ENCODE measurements around the gene LCNL1. TPM values are rescaled to one million over a fixed set of nuclear protein-coding genes. Genes with fewer than 3 reads are reported as not detected.

Gene LCNL1
- total RNA-seq, 1 experiment from 2014 or later, result not detected

DNA sequence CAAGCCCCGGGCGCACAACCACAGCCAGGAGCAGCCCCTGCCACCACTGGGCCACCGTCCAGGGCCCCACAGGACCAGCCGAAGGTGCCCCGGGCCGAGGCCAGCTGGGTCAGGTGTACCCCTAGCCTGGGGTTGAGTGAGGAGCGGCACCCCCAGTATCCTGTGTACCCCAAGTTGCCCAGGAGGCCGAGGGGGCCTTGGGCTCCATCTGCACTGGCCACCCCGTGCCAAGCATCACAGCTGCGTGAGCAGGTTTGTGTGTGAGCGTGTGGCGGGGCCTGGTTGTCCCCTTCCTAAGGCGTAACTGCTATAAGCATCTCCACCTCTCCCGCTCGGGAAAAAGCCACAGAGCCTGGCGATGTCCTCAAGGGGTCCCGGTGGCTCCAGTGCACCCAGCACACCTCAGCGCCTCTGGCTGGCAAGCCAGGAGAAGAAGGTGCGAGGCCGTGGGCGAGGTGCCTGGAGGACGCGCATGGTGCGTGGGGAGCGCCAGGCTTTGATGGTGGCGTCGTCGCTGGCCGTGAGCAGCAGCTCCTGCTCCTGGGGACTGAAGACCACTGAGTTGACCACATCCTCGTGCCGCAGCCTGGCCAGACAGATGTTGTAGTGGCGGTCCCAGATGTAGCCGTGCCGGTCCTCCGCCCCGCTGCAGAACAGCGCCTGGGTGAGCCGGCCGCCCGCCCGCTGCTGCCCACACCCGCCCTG is 42.1 kb upstream of the LCNL1 start:
- Mint-ChIP-seq H3K36me3 (ENCODE audit: insufficient read depth, unreplicated experiment) (peaks cover 41% of the 10 kb centered on the region), H3K9me3 (ENCODE audit: unreplicated experiment) (no peaks in the 10 kb centered on the region), H3K4me1 (ENCODE audit: insufficient read depth, unreplicated experiment) (peaks cover 6% of the 10 kb centered on the region), H3K27me3 (ENCODE audit: insufficient read depth, unreplicated experiment) (no peaks in the 10 kb centered on the region), H3K4me3 (ENCODE audit: unreplicated experiment) (no peak overlapping the region), H3K27ac (ENCODE audit: low read depth, unreplicated experiment) (no peak overlapping the region)
- TF ChIP-seq, protein P1, sequence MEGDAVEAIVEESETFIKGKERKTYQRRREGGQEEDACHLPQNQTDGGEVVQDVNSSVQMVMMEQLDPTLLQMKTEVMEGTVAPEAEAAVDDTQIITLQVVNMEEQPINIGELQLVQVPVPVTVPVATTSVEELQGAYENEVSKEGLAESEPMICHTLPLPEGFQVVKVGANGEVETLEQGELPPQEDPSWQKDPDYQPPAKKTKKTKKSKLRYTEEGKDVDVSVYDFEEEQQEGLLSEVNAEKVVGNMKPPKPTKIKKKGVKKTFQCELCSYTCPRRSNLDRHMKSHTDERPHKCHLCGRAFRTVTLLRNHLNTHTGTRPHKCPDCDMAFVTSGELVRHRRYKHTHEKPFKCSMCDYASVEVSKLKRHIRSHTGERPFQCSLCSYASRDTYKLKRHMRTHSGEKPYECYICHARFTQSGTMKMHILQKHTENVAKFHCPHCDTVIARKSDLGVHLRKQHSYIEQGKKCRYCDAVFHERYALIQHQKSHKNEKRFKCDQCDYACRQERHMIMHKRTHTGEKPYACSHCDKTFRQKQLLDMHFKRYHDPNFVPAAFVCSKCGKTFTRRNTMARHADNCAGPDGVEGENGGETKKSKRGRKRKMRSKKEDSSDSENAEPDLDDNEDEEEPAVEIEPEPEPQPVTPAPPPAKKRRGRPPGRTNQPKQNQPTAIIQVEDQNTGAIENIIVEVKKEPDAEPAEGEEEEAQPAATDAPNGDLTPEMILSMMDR (IDR thresholded peaks at IDR 0.05; ENCODE audit: unreplicated experiment), result no peak
- DNase-seq (ENCODE audit: unreplicated experiment), result no peak
- CTCF ChIA-PET, result no interaction called here
- POLR2A ChIA-PET, result no interaction called here
- intact Hi-C loops (cut with micrococcal nuclease), result loop anchor here (10.0 kb wide), 1 partner anchor 96 kb away; the partner anchor contains the start of genes AJM1 and PHPT1
- TSS peak; percentile 33 for BruUV-seq (replicated peaks)

DNA sequence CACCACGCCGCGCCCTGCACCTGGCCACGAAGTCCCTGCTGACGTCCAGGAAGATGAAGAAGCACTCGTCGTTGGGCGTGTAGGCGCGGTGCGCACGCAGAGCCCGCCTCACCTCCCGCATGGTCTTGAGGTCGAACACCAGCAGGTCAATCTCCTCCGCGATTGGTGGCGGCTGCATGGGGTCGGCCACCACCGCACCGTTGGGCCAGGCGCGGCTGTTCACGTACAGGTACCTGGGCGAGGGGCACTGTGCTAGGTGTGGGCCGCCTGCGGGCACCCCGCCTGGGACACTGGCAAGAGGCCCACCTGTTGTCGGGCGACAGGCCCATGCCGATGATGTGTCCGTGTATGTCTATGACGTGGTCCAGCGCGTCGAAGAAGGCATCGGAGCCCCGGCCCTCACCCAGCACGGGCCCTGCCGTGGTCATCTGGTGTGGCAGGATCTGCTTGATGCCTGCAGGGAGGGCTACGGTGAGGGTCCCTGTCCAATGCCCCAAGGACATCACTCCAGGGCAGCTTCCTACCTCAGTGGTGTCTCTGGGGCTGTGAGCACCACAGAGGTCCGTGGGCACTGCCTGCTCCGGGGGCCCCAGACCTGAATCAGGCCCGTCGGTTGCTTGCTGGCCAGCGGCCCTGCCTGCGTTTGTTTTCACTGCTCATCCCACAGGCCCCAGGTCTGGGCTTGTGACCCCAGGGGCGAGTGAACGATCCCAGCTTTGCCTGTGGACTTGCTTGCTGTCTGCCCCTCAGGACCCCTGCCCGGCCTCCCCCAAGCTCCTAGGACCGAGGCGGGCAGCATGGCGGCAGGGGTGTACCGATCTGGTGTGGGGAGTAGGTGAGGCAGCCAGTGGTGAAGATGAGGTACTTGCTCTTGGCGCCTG is 41.3 kb upstream of the LCNL1 start:
- Mint-ChIP-seq H3K4me1 (ENCODE audit: insufficient read depth, unreplicated experiment) (peaks cover 6% of the 10 kb centered on the region), H3K4me3 (ENCODE audit: unreplicated experiment) (no peak overlapping the region), H3K27ac (ENCODE audit: low read depth, unreplicated experiment) (no peak overlapping the region), H3K27me3 (ENCODE audit: insufficient read depth, unreplicated experiment) (no peaks in the 10 kb centered on the region), H3K9me3 (ENCODE audit: unreplicated experiment) (no peaks in the 10 kb centered on the region), H3K36me3 (ENCODE audit: insufficient read depth, unreplicated experiment) (peaks cover 41% of the 10 kb centered on the region)
- TF ChIP-seq, protein P1 (IDR thresholded peaks at IDR 0.05; ENCODE audit: unreplicated experiment), result no peak
- intact Hi-C loops (cut with micrococcal nuclease), result loop anchor here (10.0 kb wide), 1 partner anchor 97 kb away; the partner anchor contains the start of genes AJM1 and PHPT1
- CTCF ChIA-PET, result no interaction called here
- POLR2A ChIA-PET, result interaction anchor here (0.6 kb wide), 1 partner anchor 29 kb away, joined by 3 read pairs; no protein-coding TSS in a partner anchor
- no TSS peak for BruUV-seq (replicated peaks)
- no peak for DNase-seq (ENCODE audit: unreplicated experiment)

DNA sequence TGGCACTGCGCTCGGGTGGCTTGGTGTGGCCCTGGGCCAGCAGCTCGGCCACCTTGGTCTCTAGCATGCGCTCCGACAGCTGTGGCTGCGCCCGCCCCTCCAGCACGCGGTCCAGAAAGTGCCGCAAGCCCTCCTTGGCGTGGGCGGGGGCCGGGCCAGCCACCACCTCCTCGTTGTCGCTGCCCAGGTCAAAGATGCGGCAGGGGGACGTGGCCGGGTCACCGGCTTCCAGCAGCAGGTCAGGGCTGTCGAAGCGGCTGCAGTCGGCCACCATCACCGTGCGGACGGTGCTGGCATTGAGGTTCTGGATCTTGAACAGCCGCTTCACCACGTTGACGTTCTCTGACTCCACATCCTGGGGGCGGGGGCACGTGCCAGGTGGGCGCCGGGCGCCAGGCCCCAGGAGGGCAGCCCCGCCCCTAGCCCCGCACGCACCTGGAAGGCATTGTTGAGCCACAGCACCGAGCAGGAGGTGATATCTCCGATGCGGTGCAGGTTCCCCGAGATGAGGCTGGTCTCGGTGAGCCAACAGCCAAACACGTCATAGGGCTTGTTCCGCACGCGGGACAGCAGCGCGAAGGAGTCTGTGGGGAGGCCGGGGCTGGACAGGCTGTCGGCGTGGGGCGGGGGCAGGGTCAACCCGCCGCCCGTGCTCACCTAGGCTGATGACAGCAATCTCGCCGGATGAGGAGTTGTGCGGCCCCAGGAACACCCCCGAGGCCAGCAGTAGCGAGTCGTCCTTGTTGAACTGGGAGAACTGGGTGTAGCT is 40.5 kb upstream of the LCNL1 start:
- intact Hi-C loops (cut with micrococcal nuclease), result loop anchor here (10.0 kb wide), 1 partner anchor 97 kb away; the partner anchor contains the start of genes AJM1 and PHPT1
- no peak for DNase-seq (ENCODE audit: unreplicated experiment)
- TF ChIP-seq, protein P1 (IDR thresholded peaks at IDR 0.05; ENCODE audit: unreplicated experiment), result no peak
- Mint-ChIP-seq H3K27ac (ENCODE audit: low read depth, unreplicated experiment) (no peak overlapping the region), H3K4me3 (ENCODE audit: unreplicated experiment) (peak overlapping the region; percentile 70), H3K36me3 (ENCODE audit: insufficient read depth, unreplicated experiment) (peaks cover 41% of the 10 kb centered on the region), H3K4me1 (ENCODE audit: insufficient read depth, unreplicated experiment) (peaks cover 6% of the 10 kb centered on the region), H3K9me3 (ENCODE audit: unreplicated experiment) (no peaks in the 10 kb centered on the region), H3K27me3 (ENCODE audit: insufficient read depth, unreplicated experiment) (no peaks in the 10 kb centered on the region)
- BruUV-seq (replicated peaks), result no TSS peak
- ChIA-PET CTCF (no interaction called here), POLR2A (interaction anchor here (0.6 kb wide), 1 partner anchor 30 kb away, joined by 3 read pairs; no protein-coding TSS in a partner anchor)
